ENCODE data around the gene TMEM53.
"Not testable (repeated sequence)": the region's sequence is repeated elsewhere in the genome, so short reads cannot be mapped to it uniquely, and the experiment has no call there.

TMEM53 gene

GRCh38 chr1:44672254-44672955, 1.9 kb downstream of the TMEM53 start:
- no peak for TF ChIP-seq FOXM1 (IDR thresholded peaks at IDR 0.05; ENCODE audit: borderline replicate concordance)
- TF ChIP-seq L3MBTL2 (conservative IDR thresholded peaks at IDR 0.05) = no peak
- TF ChIP-seq ZNF384 (IDR thresholded peaks at IDR 0.05) = no peak
- TF ChIP-seq TARDBP (IDR thresholded peaks at IDR 0.05) = no peak
- no peak for TF ChIP-seq NFRKB (IDR thresholded peaks at IDR 0.05)
- no peak for TF ChIP-seq FOXK2 (IDR thresholded peaks at IDR 0.05)
- TF ChIP-seq CTBP1 (IDR thresholded peaks at IDR 0.05; ENCODE audit: borderline replicate concordance) = no peak
- TF ChIP-seq LEF1 (IDR thresholded peaks at IDR 0.05; ENCODE audit: borderline replicate concordance) = no peak
- DNase-seq (ENCODE audit: extremely low spot score) = no peak
- CTCF ChIA-PET = interaction anchor here (0.6 to 1.0 kb wide), 4 partner anchors 13 to 684 kb away, joined by 3 to 6 read pairs (median 4); no protein-coding TSS in a partner anchor
- POLR2A ChIA-PET = interaction anchor here (1.5 to 3.3 kb wide), 2 partner anchors 41 to 49 kb away, joined by 7 to 17 read pairs; no protein-coding TSS in a partner anchor

GRCh38 chr1:44670751-44671640, 3.3 kb downstream of the TMEM53 start:
- TF ChIP-seq BHLHE40 (IDR thresholded peaks at IDR 0.05; ENCODE audit: borderline replicate concordance) (no peak), FOXA1 (IDR thresholded peaks at IDR 0.05) (no peak), HDGF (IDR thresholded peaks at IDR 0.05; ENCODE audit: borderline replicate concordance) (no peak), SUZ12 (IDR thresholded peaks at IDR 0.05) (no peak), ZNF384 (IDR thresholded peaks at IDR 0.05) (no peak), PKNOX1 (IDR thresholded peaks at IDR 0.05) (no peak), L3MBTL2 (conservative IDR thresholded peaks at IDR 0.05) (no peak)
- DNase-seq (ENCODE audit: extremely low spot score) = no peak
- CTCF ChIA-PET = no interaction called here
- POLR2A ChIA-PET = interaction anchor here (0.7 to 2.4 kb wide), 2 partner anchors 39 to 62 kb away, joined by 3 to 7 read pairs; no protein-coding TSS in a partner anchor

GRCh38 chr1:44666719-44667118, 7.6 kb downstream of the TMEM53 start:
- POLR2A ChIA-PET; CTCF ChIA-PET; DNase-seq (ENCODE audit: extremely low spot score): not testable (repeated sequence)

- DNase-seq (ENCODE audit: extremely low spot score) = no peak
- ChIA-PET CTCF (interaction anchor here (0.7 to 0.9 kb wide), 2 partner anchors 12 to 13 kb away, joined by 3 to 6 read pairs; no protein-coding TSS in a partner anchor), POLR2A (no interaction called here)
- TF ChIP-seq HDGF (IDR thresholded peaks at IDR 0.05; ENCODE audit: borderline replicate concordance) (no peak), FOXK2 (IDR thresholded peaks at IDR 0.05) (no peak), L3MBTL2 (conservative IDR thresholded peaks at IDR 0.05) (no peak), TARDBP (IDR thresholded peaks at IDR 0.05) (no peak), NFRKB (IDR thresholded peaks at IDR 0.05) (no peak), FOXM1 (IDR thresholded peaks at IDR 0.05; ENCODE audit: borderline replicate concordance) (no peak), PKNOX1 (IDR thresholded peaks at IDR 0.05) (no peak), FOXA1 (IDR thresholded peaks at IDR 0.05) (no peak), CTBP1 (IDR thresholded peaks at IDR 0.05; ENCODE audit: borderline replicate concordance) (no peak), SUZ12 (IDR thresholded peaks at IDR 0.05) (no peak), ARNT (IDR thresholded peaks at IDR 0.05) (no peak), SP1 (IDR thresholded peaks at IDR 0.05) (no peak), ZNF384 (IDR thresholded peaks at IDR 0.05) (no peak), BHLHE40 (IDR thresholded peaks at IDR 0.05; ENCODE audit: borderline replicate concordance) (no peak), ELF4 (IDR thresholded peaks at IDR 0.05) (no peak), LEF1 (IDR thresholded peaks at IDR 0.05; ENCODE audit: borderline replicate concordance) (no peak)
These were observed 9.4 kb downstream of the TMEM53 start for GRCh38 chr1:44664730-44665370.

- no peak for DNase-seq (ENCODE audit: extremely low spot score)
- TF ChIP-seq CTBP1 (IDR thresholded peaks at IDR 0.05; ENCODE audit: borderline replicate concordance) (no peak), ZNF384 (IDR thresholded peaks at IDR 0.05) (no peak), PKNOX1 (IDR thresholded peaks at IDR 0.05) (no peak), FOXK2 (IDR thresholded peaks at IDR 0.05) (no peak), ELF4 (IDR thresholded peaks at IDR 0.05) (no peak), TARDBP (IDR thresholded peaks at IDR 0.05) (no peak), ARNT (IDR thresholded peaks at IDR 0.05) (no peak), FOXA1 (IDR thresholded peaks at IDR 0.05) (no peak)
- CTCF ChIA-PET = no interaction called here
- POLR2A ChIA-PET = no interaction called here
These were observed 10.9 kb downstream of the TMEM53 start for GRCh38 chr1:44663417-44663816.

GRCh38 chr1:44662683-44663030, 11.6 kb downstream of the TMEM53 start:
- no peak for TF ChIP-seq L3MBTL2 (conservative IDR thresholded peaks at IDR 0.05)
- no peak for TF ChIP-seq LEF1 (IDR thresholded peaks at IDR 0.05; ENCODE audit: borderline replicate concordance)
- TF ChIP-seq ARNT (IDR thresholded peaks at IDR 0.05) = no peak
- TF ChIP-seq PKNOX1 (IDR thresholded peaks at IDR 0.05) = no peak
- no peak for TF ChIP-seq SUZ12 (IDR thresholded peaks at IDR 0.05)
- TF ChIP-seq ZNF384 (IDR thresholded peaks at IDR 0.05) = no peak
- POLR2A ChIA-PET = no interaction called here
- no peak for DNase-seq (ENCODE audit: extremely low spot score)
- CTCF ChIA-PET = interaction anchor here (0.6 to 1.2 kb wide), 2 partner anchors 11 to 492 kb away, joined by 3 to 4 read pairs; no protein-coding TSS in a partner anchor
